Endometrium (tissue), 2 donors: Measurements from ENCODE around the gene ANGPT4.

Experiments used
- FAIRE-seq: peaks from 2 replicates; lab custom pipeline; 2012; peaks lifted over from hg19 to GRCh38; lab: Jason Lieb, UNC
- donor health status: control.
- donor health status: control.

ANGPT4 gene

GRCh38 chr20:825710-826421 is 90.3 kb downstream of the ANGPT4 start:
- no peak for FAIRE-seq

DNA sequence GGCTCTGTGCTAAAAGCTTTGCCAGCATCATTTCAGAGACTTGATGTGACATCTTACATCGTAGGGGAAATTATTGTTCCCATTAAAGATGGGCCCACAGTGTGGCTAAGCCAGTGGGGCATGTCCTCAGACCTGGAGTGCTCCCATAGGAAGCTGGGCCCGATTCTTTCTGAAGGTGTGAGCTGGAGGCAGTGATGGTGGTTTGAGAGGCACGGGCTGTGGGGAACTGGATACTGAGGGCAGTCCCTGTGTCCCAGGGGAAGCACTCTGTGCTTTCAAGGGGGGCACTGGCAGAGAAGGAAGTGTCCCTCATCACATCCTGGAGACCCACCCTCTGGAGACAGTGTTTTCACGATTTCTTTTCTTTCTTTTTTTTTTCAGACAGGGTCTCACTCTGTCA is 91.2 kb downstream of the ANGPT4 start:
- no peak for FAIRE-seq

DNA sequence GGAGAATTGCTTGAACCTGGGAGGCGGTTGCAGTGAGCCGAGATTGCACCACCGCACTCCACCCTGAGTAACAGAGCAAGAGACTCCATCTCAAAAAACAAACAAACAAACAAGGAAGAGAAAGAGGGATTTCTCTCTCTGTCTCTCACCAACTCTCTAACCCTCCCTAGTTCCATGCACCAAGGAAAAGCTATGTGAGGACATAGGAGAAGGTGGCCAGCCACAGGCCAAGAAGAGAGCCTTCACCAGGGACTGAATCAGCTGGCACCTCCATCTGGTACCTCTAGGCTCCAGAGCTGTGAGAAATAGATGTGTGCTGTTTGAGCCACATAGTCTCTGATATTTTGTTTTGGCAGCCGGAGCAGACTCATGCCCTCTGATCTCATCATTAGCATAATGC is 91.6 kb downstream of the ANGPT4 start:
- FAIRE-seq, result no peak

GRCh38 chr20:823574-823902 is 92.6 kb downstream of the ANGPT4 start:
- no peak for FAIRE-seq

GRCh38 chr20:822651-823573 is 93.2 kb downstream of the ANGPT4 start:
- no peak for FAIRE-seq

DNA sequence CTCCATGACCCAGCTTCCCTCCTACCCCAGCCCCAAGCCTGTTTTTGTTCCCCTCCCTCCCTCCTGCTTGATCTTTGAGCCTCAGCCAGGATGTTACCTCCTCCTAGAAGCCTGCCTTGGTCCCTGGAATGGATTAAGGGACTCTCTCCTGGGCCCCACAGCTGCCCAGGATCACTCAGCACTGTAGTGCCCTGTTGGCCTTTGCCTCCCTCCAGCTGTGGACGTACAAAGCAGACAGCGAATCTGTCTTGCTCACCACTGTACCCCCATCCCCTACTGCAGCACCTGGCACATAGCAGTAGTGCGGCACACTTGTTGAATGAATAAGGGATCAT is 94.4 kb downstream of the ANGPT4 start:
- no peak for FAIRE-seq

- FAIRE-seq, result no peak
These were observed 94.9 kb downstream of the ANGPT4 start for GRCh38 chr20:821046-821730.

DNA sequence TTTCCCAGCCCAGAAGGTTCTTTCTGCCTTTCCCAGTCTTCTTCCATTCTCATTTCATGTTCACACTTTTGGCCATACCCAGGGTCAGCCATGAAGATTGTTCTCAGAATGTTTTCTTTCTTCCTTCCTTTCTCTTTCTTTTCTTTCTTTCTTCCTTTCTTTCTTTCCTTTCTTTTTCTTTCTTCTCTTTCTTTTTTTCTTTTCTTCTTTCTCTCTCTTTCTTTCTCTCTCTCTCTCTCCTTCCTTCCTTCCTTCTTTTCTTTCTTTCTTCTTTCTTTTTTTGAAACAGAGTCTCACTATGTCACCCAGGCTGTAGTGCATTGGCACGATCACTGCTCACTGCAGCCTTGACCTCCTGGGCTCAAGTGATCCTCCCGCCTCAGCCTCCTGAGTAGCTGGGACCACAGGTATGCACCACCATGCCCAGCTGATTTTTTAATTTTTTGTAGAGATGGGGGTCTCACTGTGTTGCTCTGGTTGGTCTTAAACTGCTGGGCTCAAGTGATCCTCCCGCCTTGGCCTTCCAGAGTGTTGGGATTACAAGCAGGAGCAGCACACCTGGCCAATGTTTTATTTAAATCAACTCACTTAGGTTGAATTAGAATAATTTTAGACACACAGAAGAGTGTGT is 95.7 kb downstream of the ANGPT4 start:
- no peak for FAIRE-seq
